Activated CD4-positive, CD25-positive, alpha-beta regulatory T cell treated with anti-CD3 and anti-CD28 coated beads, Interleukin-2, amount 50 U/mL, for 24 hours (primary cell): ENCODE results near the gene CHRND.

ENCODE experiments used
- ATAC-seq, 2 donors: fragments of 150-1000 bp; cut with Tn5 transposase; one replicate each; pipeline ENCODE4 v1.10.0; 2021; ENCODE audit warnings: mild to moderate bottlenecking in 1 of 2, moderate library complexity in 1 of 2

Gene CHRND

GRCh38 chr2:232488097-232488711, 37.8 kb upstream of the CHRND start:
- no peak for ATAC-seq

- no peak for ATAC-seq
Measured at GRCh38 chr2:232488721-232489300, 37.1 kb upstream of the CHRND start.

DNA sequence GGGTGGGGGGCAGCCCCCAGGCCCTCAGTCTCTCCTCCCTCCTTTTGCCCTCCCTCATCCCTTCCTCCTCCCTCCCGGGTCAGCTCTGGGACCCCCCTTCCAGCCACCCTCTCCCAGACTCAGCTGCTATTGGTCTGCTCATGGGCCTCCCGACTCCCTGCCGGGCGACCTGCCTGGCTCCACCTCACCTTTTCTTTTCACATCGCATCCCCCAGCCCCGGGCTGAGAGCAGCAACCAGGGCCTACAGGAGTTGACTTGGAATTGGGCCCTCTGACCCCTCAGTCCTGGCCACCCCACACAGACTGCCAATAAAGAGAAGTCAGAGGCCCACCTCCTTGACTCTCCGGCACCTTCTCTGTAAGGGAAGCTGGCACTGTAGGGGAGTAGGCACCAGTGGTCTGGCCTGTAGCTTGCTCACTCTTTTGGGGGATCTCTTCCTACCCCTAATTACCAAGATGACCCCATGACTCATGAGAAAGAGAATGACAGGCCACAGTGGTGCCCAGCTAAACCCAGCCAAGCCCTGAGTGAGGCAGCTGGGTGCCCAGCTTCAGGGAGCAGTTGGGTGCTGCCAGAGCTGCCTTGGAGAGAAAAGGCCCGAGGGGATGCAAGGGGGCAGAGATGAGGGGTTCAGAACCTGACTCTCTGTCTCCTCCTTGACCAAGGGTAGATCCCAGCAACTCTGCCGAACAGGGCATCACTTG, 36.3 kb upstream of the CHRND start:
- no peak for ATAC-seq

DNA sequence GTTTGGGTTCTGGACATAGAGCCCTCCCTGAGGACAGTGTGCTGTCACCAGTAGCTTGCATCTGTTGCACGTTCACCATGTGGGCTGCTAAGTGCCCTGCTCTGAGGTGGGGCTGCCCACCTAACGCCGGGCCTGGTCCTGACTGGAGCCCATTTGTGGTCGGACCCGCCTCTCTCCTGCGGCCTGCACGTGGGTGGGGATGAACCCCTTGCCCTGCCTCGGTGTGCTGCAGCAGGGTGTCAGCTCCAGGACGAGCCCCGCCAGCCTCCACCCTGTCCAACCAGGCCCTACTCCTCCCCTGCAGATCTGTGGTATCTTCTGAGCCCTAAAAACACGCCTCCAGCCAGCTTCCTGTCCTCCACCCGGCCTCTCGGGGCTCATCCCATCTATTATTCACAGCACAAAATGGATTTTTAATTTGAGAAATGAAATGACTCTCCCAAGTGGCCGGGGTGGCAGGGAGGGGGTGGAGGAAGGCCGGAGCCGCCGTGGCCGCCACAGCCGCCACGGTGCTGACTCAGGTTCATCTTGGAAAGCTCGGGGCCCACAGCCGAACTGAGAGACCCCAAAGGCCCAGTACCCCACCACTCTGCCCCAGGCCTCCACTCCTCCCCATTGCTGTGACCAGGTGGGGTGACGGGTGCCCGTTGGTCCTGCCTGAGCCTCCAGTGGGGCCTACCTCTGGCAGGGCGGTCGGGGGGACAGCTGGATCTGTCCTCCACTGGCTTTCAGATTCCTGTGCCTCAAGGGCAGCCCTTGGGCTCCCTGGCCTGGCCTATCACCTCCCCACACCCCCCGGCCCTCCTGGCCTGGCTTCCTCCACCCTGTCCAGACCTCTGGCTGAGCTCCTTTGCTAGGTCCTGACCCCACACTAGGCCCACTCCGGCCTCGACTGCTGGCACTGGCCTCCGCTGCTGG, 35.5 kb upstream of the CHRND start:
- ATAC-seq: no peak

- ATAC-seq: no peak
Measured at GRCh38 chr2:232491139-232491780, 34.7 kb upstream of the CHRND start.

GRCh38 chr2:232492236-232492848, 33.6 kb upstream of the CHRND start:
- ATAC-seq: no peak

DNA sequence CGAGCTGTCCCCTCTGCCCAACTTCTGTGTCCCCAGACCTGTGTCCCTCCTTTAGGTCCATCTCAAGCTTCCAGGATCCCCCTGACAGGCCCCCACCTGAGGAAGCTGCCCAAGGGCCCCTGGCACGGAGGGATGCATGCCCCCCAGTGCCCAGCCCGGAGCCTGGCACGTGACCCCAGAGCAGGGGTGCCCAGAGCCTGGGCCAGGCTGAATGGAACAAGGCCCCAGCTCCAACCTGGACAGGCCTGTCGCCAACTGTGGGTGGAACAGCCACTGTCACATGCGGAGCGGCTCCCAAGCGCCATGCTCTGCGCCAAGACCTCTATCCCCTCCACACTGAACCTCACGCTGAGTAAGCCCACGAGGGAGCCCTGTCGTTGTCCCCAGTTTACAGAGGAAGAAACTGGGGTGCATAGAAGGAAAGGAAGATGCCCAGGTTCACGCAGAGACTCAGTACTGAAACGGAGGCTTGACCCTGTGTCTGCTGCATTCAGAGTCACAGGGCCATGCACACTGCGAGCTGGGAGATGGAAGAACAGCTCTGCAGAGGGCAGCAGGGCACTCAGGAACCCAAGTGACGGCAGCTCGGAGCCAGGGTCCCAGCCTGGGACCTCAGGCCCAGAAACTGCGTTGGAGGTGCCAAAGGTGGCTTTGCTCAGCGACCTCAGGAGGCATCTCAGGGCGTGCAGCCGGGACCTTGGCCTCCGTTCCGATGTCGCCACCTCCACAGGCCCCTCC, 32.8 kb upstream of the CHRND start:
- ATAC-seq: no peak

GRCh38 chr2:232493701-232494474, 32.1 kb upstream of the CHRND start:
- no peak for ATAC-seq

DNA sequence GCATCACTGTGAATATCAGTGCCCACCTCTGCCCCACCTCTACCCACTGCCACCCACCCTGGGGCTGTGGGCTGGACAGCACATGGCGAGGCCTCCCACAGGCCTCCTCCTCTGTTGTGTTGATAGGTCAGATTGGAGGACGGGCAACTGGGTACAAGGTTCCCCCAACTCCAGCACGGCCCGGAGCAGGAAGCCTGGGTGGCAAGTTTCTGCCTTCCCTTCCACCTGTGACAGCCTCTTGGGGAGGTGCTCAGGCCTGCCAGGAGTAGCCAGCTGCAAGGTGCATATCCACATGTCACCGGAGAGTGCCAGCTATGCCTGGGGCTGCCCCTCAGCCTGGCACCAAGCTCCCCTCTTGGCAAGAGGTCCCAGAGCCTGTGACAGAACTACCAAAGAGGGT, 31.4 kb upstream of the CHRND start:
- ATAC-seq: no peak

DNA sequence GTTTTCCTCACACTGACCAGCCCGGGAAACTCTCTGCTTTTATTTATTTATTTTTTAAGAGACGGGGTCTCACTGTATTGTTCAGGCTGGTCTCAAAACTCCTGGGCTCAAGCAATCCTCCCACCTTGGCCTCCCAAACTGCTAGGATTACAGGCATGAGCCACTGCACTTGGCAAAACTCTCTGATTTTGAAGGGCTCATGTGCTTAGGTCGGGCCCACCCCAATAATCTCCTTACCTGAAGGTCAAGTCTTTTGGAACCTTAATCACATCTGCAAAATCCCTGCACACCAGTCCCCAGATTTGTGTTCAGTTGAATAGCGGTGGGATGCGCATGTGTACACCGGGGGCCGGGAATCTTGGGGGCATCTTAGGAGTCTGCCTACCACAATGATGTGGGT, 30.7 kb upstream of the CHRND start:
- no peak for ATAC-seq

DNA sequence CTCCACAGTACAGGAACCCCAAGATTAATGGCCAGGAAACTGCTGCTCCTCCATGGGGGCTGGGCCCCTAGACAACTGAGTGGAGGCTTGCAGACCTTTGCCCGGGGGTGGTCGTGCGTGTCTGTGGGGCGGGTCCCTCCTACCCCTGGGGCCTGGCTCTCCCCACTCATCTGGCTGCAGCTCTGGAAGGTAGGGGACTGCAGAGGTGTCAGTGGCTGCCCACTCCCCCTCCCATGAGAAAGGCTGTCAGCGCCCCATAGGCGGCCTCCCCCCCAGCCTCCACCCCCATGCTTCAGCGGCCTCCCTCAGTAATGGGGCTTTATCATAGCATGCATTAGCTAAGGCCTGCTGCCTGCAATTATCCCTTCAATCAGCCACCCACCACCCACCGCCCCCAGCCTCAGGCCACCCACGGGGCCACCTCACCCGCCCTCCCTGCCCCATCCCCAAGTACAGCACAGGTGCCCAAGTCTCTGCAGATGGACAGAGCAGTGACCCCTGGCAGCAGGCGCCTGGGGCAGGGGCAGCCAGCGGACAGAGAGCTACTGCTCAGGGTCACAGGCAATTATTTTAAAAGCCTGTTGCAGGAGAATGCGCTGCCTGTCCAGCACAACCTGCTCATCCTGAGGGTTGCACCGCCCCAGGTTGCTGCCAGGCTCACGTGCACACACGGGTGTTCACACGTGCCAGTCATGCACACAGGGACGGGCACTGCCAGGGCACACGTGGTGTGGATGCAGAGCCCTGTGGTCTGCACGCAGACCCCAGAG, 29.3 kb upstream of the CHRND start:
- ATAC-seq: no peak

GRCh38 chr2:232497348-232497747, 28.6 kb upstream of the CHRND start:
- no peak for ATAC-seq

- no peak for ATAC-seq
Measured at GRCh38 chr2:232498452-232498851, 27.5 kb upstream of the CHRND start.

GRCh38 chr2:232501331-232501771, 24.6 kb upstream of the CHRND start:
- no peak for ATAC-seq

DNA sequence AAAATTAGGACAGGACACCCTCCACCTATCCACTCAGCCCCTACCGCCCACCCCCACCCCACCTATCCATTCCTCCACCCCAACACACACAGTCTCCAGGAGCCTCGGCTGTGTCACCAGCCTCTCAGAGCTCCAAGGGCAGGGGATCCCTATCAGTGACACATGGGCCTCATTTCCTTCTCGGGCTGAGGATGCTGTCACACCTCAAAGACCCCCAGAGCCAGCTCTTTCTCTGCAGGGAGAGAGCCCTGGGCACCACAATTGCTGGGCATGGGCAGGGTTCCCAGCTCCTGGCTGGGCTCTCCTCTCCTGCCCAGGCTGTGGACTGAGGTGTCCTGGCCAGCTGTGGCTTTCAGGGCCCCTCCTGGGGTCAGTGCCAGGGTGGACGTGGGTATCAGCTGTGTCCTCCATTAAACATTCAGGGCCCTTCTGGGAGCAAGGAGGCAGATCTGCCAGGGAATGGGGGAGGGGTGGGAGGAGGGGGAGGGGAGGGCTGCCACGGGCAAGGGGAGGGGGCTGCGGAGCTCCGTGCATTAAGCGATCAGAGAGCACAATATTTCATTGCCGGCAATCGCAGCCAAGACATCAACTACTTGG, 24.1 kb upstream of the CHRND start:
- no peak for ATAC-seq

DNA sequence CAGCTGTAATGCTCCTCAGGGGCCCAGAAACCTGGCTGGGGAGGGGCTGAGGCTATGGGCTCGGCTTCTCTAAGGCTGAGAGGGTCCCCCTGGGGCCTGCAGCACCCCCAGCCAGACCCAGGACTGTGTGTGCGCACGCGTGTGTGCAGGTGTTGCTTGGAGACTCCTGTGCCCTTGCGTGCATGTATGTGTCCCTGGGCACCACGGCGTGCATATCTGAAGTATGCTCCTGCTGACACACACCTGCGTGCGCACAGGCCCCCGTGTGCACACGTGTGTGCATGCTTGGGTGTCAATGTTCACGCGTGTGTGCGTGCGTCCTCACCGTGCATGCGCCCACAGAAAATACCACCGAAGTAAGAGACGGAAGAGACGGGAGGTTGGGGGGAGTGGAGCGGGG, 23.4 kb upstream of the CHRND start:
- ATAC-seq: no peak

- peak in 1 of 2 donors; percentile 24 for ATAC-seq
Measured at GRCh38 chr2:232502911-232503808, 22.8 kb upstream of the CHRND start.

DNA sequence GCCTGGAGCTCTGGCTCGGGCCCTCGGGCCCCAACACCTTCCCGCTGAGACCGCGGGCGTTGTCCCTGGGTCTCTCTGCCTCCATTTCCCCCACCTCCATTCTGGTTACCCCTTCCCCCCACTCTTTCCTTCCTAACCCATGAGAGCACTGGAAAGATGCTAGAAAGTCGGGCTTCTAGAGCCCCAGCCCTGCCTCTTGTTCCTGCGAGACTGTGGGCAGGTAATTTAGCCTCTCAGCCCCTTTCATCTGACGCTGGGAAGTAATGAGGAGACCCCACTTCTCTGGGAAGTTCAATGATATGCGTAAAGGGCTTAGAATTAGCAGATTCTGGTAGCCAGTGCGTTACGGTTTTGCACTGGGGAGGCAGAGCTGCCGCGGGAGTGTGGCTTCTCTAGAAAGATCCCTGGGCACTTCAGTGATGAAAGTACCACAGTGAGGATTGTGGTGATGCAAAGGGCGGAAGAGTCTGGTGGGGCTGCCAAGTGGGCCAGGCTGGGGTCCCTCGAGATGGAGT, 22.1 kb upstream of the CHRND start:
- no peak for ATAC-seq
